ENCODE data around the gene STAT5B.

The STAT5B gene

GRCh38 chr17:42284566-42284965 lies 8.4 kb upstream of the STAT5B start:
- no peak for DNase-seq (ENCODE audit: low spot score)

DNA sequence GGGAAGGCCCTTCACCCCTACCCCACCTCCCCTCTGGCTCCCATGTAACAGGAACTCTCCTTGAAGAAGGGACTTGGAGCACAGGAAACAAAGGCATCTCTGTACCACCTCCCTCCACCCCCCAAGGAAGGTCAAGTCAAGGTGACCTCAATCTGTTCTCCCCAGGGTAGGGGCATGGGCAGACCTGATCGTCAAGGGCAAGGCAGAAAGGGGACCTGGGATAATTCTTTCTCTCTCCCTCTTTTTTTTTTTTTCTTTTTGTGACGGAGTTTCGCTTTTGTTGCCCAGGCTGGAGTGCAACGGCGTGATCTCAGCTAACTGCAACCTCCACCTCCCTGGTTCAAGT lies 7.8 kb upstream of the STAT5B start:
- no peak for DNase-seq (ENCODE audit: low spot score)

GRCh38 chr17:42283241-42284023 lies 7.2 kb upstream of the STAT5B start:
- no peak for DNase-seq (ENCODE audit: low spot score)

DNA sequence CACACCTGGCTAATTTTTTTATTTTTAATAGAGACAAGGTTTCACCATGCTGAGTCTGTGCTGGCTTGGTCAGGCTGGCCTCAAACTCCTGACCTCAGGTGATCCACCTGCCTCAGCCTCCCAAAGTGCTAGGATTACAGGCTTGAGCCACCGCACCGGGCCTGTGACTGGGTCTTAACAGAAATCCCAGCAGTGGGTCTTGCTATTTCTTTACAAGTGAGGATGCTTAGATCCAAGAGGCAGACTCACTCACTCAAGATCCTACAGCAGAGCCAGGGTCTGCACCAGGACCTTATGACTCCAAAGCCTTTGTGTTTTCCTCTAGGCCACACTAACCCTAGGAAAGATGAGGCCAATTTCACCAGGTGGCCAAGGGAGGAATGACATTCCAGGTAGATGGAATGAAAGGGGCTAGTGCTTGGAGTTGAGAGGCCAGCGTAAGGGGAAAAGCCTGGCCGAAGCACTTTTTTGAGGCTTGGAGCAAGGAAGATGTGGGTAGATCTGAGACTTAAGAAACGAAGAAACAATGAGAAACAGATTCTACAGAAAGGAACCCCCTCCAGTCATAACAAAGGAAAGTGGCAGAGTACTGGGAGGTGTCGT lies 6.4 kb upstream of the STAT5B start:
- no peak for DNase-seq (ENCODE audit: low spot score)

GRCh38 chr17:42281571-42282096 lies 5.4 kb upstream of the STAT5B start:
- no peak for DNase-seq (ENCODE audit: low spot score)

DNA sequence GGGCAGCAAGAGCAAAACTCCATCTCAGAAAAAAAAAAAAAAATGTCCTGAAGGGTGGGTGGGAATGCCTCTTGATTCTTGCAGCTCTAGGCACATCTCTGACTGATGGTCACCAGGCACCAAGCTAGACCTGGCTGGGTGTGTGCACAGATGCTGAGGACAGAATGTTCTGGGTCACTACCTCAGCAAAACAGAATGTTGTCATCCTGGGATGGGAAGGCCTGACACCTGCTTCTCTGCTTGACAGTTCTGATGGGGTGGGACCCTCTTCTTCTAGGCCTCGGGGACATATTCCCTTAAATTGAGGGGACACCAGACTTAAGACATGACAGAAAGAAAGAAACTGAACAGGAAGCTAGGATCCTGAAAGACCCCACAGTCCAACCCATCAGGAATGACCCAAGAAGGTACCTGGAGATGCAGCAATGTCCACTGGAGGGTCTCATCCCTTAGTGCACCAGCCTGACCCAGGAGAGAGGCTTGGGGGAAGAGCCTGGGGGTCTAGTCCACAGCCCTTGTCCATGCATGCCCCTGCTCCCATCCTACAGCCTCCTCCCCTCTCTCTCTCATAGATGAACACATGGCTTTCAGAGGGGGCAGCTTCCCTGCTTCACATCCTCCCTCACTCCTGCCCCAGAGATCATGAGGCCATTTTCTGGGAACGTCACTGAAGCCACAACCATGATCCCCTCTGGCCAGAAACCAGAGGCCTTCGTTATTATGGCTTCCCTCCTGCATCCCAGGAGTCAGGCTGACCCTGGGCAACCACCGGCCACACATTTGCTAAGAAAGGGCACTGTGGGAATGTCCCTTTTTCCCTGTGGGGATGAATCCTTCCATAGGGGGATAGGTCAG lies 3.8 kb upstream of the STAT5B start:
- no peak for DNase-seq (ENCODE audit: low spot score)

- no peak for DNase-seq (ENCODE audit: low spot score)
Measured at GRCh38 chr17:42277342-42277712, 1.1 kb upstream of the STAT5B start.

GRCh38 chr17:42276609-42277341 lies 584 bp upstream of the STAT5B start:
- no peak for DNase-seq (ENCODE audit: low spot score)

DNA sequence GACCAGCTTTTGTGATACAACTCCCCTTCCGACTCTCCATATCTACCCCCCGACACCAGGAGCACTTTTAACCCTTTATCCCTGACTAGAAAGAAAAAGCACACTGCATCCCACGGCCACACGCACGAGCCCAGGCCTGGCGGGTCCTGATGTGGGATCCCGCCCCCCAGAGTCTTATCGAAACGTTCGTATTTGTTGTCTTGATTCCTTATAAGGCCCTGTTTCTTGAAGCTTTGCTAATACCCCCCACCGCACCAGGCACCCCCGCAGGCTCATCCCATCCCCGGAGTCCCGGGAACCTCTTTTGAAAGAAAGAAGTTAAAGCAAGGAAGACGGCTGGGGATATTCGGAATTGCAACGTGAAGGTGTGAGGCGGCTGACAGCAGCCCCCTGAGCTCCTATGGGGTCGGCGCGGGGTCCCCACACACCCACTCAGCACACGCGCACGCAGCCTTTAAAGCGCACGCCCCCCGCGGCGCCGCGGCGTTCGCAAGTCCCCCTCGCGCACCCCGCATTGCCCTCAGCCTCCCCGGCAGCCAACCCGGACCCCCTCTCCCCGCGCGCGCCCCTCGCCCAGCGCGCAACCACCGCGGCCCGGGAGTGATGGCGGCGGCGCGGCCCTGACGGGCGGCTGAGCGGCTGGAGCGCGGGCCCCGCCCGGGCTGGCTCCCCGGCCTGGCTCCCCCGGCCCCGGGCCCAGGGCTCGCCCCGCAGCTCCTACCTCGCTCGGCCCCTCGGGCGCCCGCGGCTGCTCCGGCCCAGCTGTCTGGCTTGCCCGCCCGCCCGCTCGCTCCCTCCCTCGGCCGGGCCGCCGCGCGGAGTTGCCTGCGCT lies 448 bp downstream of the STAT5B start:
- no peak for DNase-seq (ENCODE audit: low spot score)

DNA sequence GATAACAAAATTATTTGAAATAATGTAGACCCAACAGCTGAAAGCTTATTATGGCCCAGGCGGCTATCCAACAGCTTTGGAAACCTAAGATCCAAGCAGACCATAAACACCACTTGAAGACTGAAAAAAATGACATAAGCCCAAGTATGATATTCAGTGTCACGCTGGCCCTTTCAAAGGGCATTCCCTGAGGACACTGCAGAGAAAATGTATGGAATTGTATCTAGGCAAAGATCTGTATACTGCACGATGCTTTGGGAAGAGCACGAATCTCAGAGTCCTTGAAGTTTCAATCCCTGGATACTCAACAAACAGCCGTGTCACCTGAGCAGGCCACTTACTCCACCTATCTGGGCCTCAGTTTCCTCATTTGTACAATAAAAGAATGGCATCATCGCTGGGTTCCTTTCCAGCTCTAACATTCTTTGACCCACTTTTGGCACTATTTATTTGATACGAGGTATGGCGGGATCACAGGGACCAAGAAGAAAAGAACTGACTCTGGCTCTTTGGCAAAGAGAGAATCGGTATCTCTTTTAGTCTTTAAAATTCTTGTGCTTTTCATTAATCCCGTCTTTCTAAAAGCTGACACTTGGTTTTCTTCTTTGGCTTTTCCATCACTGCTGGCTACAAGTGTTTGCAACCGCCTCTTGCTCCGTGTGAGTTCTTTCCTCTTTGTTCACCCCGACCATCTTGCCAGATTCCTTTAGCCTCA lies 1.2 kb downstream of the STAT5B start:
- DNase-seq (ENCODE audit: low spot score) = no peak

- DNase-seq (ENCODE audit: low spot score) = no peak
Measured at GRCh38 chr17:42274253-42274542, 2.0 kb downstream of the STAT5B start.

GRCh38 chr17:42273474-42274252 lies 2.5 kb downstream of the STAT5B start:
- DNase-seq (ENCODE audit: low spot score) = no peak

DNA sequence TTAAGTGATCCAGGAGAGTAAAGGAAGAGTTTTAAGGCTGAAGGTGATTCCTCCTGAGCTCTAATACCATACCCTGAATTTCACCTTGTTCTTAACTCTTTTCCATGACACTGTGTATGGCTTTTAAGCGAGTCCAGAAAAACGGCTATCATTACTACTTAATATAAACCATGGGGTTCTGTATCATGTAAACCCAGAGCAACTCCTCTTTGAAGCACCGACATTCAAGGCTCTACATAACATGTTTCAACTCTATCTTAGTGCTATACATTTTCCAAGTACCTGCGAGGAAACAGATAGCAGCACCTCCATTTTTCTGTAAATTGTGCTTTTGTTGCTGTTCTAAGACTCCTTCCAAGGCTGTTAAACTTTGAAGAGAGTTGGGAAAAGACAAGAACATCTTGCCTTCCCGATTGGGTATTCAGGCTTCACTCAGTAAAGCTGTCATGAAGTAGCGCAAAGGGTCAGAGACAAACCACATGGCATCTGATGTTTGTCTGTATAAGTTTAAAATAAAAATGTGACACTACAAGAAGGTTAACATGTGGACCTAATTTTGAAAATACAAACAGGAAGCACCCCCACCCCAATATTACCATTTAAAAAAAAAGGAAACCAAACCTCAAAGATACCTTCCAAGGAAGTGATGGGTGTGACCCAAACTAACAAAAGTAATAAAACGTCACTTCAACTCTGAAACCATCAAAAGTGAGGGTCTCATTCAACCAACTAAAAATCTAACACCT lies 3.9 kb downstream of the STAT5B start:
- peak; percentile 44 for DNase-seq (ENCODE audit: low spot score)

GRCh38 chr17:42271779-42272035 lies 4.5 kb downstream of the STAT5B start:
- DNase-seq (ENCODE audit: low spot score) = no peak

GRCh38 chr17:42271006-42271778 lies 5.0 kb downstream of the STAT5B start:
- peak; percentile 50 for DNase-seq (ENCODE audit: low spot score)

GRCh38 chr17:42270596-42270995 lies 5.6 kb downstream of the STAT5B start:
- DNase-seq (ENCODE audit: low spot score) = no peak

DNA sequence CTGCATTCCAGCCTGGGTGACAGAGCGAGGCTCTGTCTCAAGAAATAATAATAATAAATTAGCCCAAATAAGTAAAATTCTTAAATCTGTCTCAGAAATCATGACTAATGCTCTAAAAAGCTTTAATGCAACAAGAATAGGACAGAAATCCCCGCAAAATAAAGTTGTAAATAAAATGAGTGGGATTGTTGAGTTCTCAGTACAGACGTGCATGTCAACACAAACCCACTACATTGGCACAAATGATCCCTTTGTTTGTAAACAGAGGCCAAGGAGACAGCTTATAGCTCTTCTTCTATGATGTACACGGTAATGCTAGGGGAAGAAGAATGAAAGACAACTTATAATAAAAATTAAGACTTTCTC lies 6.0 kb downstream of the STAT5B start:
- no peak for DNase-seq (ENCODE audit: low spot score)

- DNase-seq (ENCODE audit: low spot score) = no peak
Measured at GRCh38 chr17:42268236-42268635, 8.0 kb downstream of the STAT5B start.
